Colon (tissue), 2 donors: ENCODE results near the gene PCSK7.

Source experiments
- FAIRE-seq: peaks from 2 replicates; lab custom pipeline; 2012; peaks lifted over from hg19 to GRCh38; lab: Jason Lieb, UNC
- donor health status: control.
- donor health status: control.

The PCSK7 gene

DNA sequence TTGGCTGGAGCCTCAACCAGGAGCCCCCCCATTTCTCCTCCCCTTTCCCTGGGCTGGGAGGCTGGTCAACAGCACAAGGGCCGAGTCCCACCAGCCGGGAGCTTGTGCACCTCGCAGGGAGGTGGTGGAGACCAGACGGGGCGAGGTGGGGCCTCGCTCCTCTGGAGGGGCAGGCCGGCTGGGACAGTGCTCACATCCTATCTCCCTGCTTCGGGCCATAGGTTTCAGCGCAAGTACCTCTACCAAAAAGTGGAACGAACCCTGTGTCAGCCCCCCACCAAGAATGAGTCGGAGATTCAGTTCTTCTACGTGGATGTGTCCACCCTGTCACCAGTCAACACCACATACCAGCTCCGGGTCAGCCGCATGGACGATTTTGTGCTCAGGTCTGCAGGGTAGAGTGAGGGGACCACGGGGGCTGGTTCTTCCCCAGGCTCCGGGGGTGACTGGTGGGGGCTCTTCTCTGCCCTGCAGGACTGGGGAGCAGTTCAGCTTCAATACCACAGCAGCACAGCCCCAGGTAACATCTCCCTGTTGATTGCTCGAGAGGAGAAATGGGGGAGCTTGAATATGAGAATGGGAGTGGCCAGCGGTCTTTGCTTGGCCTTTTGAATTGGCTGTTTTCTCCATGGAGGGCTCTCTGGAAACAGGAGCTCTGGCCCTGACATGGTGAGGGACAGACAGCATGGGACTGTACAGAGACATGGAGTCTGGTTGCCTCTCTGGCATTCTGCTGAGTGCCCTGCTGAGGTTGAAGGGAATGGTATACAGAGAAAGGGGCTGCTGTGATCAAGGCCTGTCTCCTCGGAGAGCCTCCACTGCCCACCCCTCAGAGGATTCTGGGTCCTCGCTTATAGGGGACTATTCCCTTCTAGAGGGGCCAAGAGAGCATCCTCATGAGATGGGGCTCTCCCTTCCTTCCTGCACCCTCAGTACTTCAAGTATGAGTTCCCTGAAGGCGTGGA, 50.0 kb downstream of the PCSK7 start:
- no peak for FAIRE-seq

DNA sequence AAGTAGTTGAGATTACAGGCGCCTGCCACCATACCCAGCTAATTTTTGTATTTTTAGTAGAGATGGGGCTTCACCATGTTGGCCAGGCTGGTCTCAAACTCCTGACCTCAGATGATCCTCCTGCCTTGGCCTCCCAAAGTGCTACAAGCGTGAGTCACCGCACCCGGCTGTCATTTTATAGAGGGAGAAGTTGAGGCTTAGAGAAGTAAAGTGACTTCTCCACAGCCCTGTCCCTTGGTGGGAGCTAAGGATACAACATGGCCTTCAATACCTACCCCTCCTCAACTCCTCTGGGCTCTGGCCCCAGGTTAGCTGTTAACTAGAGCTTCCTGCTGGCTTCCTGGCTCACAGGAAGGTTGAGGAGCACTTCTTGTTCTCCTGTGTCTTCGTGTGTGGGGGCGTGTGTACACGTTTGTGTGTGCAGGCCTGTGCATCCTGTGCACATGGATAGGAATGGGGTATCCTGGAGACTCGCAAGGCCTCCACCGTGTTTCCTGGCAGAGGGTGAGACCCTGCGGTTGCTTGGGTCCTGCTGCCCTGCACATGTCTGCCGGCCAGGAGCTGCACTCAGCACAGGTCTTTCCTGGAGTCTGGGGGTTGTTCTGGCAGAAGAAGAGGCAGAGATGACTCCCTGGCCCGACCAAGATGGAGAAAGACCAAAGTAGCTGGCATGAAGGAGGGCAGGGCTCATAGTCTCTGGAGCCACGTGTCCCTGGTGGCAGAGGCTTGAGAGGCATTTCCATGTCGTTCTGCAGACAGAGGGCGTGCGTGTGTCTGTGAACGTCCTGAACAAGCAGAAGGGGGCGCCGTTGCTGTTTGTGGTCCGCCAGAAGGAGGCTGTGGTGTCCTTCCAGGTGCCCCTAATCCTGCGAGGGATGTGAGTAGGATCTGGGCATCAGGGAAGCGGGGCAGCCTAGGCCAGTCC, 51.0 kb downstream of the PCSK7 start:
- no peak for FAIRE-seq

DNA sequence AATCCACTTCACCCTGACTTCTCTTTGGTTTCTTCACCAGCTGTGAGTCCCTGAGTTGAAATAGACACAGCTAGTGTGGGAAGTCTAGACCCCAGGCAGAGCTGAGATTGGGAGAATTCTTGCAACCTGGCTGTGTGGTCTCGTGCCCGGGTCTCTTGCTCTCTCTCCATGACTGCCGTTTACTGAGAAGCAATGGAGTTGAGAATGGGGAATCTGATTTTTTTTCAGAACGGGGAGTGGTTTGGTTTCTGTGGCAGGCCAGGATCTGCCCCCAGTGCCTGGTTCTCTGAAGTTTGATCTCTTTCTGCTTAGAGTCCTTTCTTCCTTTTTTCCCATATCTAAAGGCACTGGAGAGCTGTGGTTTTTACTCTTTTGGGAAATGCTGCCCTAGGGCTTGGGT, 51.9 kb downstream of the PCSK7 start:
- no peak for FAIRE-seq

DNA sequence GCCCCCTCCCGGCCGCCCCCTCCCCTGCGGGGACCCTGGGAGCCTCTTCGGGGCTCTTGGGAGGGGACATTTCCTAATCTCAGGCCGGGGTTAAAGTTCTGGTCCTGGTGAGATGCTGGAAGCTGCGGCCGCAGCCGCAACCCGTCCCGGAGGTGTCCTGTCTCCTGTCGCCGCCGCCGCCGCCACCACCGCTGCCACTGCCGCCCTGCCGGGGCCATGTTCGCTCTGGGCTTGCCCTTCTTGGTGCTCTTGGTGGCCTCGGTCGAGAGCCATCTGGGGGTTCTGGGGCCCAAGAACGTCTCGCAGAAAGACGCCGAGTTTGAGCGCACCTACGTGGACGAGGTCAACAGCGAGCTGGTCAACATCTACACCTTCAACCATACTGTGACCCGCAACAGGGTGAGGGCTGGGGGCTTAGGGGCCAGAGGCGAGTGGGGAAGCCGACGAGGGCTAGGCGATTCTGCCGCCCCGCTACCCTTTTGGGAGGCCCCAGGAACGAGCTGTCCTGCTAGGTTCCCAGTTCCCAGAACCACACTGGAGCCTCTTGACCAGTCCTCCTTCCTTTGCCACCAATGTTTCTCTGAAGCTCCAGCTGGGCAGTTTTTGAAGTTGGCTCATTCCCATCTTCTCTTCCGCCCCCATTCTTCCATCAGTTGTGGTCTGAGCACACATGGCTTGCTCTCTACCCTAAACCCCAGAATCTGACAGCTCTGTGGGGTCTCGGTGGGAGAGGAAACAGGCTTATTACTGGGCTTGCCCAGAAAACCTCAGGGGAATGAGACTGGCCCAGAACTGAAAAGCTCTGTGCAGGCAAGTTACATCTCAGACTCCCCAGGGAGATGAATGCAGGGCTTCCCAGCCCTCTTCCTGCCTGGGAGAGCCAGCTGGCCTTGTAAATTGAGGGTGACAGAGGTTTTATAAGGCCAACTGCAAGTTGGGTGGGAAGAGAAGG, 52.5 kb downstream of the PCSK7 start:
- FAIRE-seq = no peak

DNA sequence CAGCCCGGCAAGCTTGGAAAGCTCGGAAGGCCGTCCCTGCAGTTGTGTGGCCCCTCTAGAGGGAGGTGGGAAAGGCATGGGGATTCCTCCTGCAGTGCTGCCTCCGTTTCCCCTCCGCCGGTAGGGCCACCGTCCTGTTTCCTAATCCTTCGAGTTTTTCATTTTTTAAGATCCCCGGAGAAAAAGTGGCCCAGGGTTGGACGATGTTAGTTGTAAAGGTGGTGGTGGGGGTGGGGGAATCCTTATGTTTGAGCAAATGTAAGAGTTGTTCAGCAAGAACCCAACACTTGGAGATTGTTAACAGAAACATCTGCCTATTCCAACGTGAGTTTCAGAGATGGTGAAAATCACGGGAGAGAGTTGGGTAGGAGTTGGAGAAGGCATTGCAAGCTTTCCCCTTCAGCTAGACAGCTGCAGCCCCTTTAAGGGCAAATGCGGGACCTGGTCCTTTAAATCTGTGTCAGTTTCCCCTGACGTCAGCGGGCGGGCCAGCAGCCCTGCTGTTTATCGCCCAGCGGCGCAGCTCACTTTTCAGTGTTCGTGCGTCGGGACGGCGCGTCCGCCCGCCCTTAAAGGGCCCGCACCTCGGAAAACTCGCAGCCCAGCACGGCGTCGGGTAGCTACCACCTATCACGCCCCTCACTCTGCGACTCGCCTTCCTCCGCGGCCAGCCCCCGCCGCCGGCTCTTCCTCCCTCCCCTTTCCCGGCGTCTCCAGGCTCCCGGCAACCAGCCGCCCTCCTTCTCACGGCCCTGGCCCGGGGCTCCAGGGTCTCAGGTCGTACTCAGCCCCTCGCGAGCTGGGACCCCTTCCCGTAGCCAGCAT, 53.5 kb downstream of the PCSK7 start, which contains the start of gene SIDT2:
SIDT2 (plus strand) TSS at position 534 of the 825 bp plus-strand sequence. CDS start 521 bp downstream, outside the sequence.
- no peak for FAIRE-seq

DNA sequence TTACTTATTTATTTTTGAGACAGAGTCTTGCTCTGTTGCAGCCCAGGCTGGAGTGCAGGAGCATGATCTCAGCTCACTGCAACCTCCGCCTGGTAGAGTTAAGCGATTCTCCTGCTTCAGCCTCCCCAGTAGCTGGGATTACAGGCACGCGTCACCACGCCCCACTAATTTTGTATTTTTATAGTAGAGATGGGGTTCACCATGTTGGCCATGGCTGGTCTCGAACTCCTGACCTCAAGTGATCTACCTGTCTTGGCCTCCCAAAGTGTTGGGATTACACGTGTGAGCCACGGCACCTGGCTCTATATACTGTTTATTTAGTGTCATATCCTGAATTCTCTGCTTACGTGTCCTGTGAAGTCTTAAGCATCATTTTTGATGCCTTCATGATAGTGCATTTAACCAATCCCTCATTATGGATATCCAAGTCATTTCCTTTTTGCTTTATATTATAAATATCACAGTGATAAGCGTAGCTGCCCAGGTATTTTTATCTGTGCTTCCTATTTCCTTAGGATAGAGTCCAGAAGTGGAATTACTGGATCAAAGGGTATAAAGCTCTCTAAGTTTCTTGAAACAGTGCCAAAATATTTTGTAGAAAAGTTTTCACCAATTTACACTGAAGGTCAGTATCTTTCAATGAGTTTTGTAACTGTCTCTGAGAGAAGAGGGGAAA, 54.2 kb downstream of the PCSK7 start:
- FAIRE-seq = no peak

DNA sequence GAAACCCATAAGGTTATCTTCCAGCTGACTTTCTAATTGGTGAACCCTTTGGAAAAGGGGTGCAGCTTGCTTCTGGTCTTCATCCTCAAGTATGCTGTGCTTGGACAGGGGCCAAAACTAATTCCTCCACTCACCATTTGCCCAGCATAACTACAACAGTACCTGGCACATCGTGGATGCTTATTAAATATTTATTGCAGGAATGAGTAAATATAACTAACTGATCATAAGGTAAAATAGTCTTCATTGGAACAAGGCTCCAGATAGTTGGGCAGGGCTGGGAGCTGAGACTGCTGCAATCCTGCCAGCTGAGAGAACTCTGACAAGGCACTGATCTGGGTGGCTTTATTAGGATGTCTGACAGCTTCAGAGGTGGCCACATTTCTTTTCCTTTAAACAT, 55.7 kb downstream of the PCSK7 start:
- no peak for FAIRE-seq

DNA sequence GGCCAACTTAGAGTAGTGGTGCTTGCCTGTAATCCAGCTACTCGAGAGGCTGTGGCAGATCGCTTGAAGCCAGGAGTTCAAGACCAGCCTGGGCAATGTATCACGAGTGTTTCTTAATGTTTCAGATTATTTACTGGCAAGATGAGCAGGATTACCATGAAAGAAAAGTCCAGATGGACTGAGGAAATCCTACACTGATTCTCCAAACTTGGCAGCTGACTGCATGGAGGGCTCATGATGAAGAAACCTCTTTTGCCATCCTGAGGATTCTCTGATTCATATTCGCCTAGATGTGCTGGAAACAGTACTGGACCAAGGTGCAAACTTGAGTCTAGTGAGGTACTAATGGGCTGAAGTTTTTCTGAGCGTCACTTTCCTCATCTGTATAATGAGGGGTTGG, 56.1 kb downstream of the PCSK7 start:
- no peak for FAIRE-seq

DNA sequence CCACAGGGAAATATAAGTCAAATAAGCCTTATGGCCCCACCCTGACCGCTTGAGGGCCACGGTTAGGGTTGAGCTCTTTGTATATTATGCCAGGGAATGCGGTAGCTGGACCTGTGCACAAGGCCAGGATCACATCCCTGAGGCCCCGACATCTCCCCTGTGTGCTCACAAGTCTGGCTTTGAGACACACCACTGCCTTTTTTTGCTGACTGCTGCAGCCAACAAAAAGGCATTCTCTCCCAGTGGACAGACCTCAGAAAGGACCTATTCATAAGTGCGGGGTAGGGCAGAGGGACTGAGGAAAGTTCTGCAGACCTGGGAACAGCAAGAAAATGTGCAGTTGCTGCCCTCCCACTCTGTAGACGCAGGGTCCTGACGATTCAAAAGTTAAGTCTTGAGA, 56.8 kb downstream of the PCSK7 start:
- no peak for FAIRE-seq

DNA sequence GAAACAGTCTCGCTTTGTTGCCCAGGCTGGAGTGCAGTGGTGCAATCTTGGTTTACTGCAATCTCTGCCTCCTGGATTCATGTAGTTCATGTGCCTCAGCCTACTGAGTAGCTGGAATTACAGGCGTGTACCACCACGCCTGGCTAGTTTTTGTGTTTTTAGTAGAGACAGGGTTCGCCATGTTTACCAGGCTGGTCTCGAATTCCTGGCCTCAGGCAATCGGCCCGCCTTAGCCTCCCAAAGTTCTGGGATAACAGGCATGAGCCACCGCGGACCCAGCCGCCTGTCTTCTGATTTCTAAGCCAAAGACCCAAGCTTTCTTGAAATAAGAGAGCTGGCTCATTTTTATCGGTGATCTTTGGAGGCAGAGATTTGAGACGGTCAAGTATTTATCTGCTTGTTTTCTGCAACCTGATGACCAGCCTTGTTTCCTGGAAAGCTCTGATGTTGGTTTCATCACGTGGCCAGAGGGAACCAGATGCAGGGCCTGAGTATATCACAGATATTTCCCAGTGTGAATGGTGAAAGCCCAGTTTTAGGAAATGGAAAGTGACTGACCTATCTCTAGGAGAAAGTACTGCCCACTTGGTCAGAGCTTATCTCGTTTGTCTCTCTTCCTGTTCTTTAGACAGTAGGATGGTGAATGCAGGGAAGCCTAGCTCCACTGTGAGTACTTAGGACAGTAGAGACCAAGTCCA, 59.0 kb downstream of the PCSK7 start:
- FAIRE-seq = no peak

DNA sequence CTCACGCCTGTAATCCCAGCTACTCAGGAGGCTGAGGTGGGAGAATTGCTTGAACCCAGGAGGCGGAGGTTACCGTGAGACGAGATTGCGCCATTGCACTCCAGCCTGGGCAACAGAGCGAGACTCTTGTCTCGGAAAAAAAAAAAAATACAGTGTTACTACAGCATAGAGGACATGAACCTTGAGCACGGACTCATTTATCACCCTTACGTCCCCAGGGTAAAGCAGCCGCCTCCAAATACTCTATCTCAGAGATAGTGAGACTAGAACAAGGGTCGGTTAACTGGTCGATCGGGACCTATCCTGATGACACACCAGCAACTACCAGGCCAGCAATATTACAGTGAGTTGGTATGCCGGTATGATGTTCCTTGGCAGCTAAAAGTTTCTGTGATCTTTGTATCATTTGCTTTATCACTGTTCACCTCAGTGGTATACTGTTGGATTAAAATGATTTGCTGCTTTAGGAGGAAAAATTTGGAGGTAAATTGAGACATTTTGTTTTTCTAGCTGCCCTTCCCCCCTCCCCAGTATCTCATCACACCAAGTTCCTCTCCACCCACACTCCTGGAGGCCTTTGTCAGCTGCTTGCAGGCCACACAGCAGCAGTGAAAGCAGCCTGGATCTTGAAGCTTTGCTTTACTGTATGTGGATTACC, 60.3 kb downstream of the PCSK7 start:
- FAIRE-seq = no peak

DNA sequence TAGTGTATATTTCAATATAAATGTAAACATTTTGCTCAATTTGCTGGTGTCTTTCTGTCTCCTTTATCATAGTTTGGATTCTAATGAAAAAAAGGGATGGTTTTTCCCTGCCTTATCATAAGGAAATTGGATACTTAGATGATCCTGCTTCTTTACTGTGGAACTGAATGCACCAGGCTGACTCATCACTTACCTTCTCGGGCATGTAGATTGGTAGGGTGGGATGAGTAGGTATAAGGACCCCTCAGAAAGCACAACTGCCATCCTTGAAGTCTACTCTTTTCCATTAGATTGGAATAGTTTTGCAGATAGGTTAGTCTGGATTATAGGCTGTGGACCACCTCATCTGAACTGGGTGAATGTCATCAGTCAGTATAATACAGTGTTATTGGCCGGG, 60.9 kb downstream of the PCSK7 start:
- FAIRE-seq = no peak

DNA sequence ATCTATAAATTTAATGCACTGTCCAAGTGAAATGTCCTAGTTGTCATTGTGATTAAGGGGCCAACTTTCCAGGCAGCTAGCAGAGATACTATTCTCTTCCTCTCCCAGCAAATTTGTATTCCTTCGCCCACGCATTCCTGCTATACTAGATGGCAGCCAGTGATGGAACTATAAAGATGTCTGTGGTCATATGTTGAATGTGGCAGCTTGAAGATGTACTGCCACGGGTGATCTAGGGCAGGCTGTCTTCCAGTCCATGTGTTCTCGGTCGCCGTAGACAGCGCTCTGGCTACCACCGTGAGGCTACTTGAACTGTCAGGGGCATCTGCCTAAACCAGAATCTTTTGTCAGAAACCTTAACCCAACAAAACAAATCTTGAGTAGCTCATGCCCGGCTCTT, 61.7 kb downstream of the PCSK7 start:
- FAIRE-seq = no peak

DNA sequence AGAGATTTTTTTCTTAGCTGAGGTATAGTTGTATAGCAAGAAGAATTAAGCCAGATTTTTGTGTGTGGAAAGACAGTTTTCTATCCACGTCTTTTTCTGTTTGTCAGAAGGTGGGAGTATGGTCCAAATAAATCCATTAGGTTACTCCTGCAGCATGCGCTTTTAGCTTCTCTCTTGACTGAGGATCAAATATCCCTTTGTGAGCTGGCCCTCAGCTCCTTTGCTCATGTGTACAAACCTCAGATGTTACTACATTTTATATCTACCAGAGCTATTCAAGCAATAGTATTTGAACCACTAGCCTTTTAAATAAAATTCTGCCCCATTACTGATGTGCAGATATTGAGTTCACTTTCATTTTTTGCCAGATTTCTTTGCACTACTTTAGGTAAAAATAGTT, 62.1 kb downstream of the PCSK7 start:
- FAIRE-seq = no peak

DNA sequence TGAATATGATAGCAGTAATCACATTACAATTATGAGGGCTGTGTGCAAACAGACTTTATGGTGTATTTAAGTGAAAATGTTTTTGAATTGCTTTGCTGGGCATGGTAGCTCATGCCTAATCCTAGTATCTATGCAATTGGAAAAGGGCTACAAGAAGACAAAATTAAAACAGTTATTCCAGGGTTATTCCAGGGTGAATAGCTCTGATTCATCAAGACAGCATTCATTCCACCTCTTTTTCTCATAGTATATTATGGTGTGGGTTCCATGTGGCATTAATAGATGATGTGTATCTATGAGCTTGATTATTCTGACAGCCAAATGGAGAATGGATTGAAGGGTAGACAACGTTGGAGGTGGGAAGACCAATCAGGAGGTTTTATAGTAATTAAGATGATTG, 65.4 kb downstream of the PCSK7 start:
- no peak for FAIRE-seq

DNA sequence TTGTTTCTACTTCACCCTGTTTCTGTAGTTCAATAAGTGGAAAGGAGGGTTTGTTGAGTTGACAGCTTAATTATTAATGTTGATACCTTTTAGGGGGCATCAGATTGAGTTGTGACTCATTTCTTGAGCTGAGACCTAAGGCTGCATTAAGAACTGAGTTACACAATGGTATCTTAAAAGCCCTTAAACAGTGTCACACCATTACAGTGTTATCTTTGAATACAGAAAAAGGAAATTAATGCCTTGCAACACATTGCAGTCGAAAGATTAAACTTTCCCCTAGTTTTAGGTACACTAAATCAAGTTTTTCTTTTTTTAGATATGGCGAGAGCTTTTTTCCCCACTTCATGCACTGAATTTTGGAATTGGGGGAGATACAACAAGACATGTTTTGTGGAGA, 71.0 kb downstream of the PCSK7 start:
- FAIRE-seq = no peak

DNA sequence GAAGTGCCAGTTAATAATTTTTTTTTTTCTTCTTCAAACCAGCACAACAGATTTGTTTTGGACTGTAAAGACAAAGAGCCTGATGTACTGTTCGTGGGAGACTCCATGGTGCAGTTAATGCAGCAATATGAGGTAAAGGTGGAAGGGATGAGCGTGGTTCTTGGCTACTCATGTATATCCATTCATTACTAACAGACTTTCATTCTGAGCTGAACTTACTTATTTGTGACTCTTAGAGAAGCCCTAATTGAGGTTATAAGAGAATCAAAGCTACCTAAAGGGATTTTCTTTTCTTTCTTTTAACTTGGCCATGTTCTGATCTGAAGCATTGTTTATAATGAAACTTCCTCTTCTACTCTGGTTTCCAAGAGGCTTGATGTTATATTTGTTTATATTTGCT, 72.0 kb downstream of the PCSK7 start:
- no peak for FAIRE-seq

DNA sequence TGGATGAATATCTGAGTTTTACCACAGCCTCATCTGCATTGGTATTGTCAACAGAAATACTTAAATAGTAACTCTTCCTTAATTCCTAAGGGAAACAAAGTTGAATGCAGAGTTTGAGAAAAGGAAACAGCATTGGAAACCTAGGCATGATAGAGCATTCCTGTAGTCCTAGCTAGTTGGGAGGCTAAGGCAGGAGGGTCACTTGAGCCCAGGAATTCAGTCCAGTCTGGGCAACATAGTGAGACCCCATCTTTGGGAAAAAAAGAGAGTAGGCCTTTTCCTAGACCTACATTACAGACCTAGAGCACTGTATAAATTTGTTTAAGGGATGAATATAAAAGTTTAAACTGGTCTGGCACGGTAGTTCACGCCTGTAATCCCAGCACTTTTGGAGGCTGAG, 74.4 kb downstream of the PCSK7 start:
- FAIRE-seq = no peak

DNA sequence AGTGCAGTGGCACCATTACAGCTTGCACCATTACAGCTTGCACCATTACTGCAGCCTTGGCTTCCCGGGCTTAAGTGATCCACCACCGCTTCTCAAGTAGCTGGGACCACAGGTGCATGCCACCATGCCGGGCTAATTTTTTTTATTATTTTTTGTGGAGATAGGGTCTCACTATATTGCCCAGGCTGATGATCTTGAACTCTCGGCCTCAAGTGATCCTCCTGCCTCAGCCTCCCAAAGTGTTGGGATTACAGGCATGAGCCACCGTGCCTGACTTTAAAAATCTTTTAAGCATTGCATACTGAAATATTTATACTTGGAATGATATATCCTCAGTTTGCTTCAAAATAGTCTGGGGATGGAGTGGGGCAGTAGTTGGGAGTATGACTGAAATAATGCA, 77.4 kb downstream of the PCSK7 start:
- FAIRE-seq = no peak
